Endothelial cell of umbilical vein (primary cell): Measurements from ENCODE around the gene CIAO1. TPM values are rescaled to one million over a fixed set of nuclear protein-coding genes. Genes with fewer than 3 reads are reported as not detected.
A peak's percentile ranks its signal among the peaks of the same experiment; 100 is the strongest.

Source experiments
- BruUV-seq: library from RNA; stranded (reverse); fragments of 400-500 nt; replicated peaks from 2 replicates; lab custom pipeline; 2021; lab: Mats Ljungman, UMichigan
- CTCF ChIA-PET: fragments of 300-600, 350-600 bp; sonication (Branson Sonifier 250); formaldehyde crosslinking; loops from one replicate; lab custom pipeline; 2021; ENCODE audit warnings: antibody characterized with exemption, inconsistent platforms; lab: Charles Lee
- POLR2A ChIA-PET: fragments of 300-600, 350-600 bp; sonication (Branson Sonifier 250); formaldehyde crosslinking; loops from one replicate; lab custom pipeline; 2021; ENCODE audit warnings: antibody characterized with exemption, inconsistent platforms; lab: Charles Lee
- DNase-seq: peaks from one replicate; pipeline ENCODE4 v3.0.0-alpha.2; 2011; ENCODE audit warnings: low read depth, low spot score
- FAIRE-seq: peaks from 2 replicates; lab custom pipeline; 2011; peaks lifted over from hg19 to GRCh38; lab: Jason Lieb, UNC
- H2AFZ ChIP-seq: 2 replicates; pipeline ENCODE4 v1.6.0; 2012; ENCODE audit warnings: low read depth, low read length, control low read depth, inconsistent platforms
- H3K27ac ChIP-seq: 2 replicates; pipeline ENCODE4 v1.5.1; 2011; ENCODE audit warnings: low read depth, mild to moderate bottlenecking, control low read depth, low read length, moderate library complexity; ENCODE audit not compliant: insufficient read depth
- H3K27me3 ChIP-seq, 2 experiments: 2 replicates each; pipeline versions ENCODE4 v1.6.0 to v1.6.1; 2011; ENCODE audit warnings: low read length in 2 of 2, mixed read lengths in 1 of 2; ENCODE audit not compliant: control insufficient read depth in 2 of 2, insufficient read depth in 2 of 2
- H3K36me3 ChIP-seq, 2 experiments: 2 replicates in 1 of 2; 3 replicates in 1 of 2; pipeline ENCODE4 v1.5.1; 2011; ENCODE audit warnings: low read length in 2 of 2, mild to moderate bottlenecking in 1 of 2, moderate library complexity in 1 of 2; ENCODE audit not compliant: control insufficient read depth in 2 of 2, insufficient read depth in 2 of 2; ENCODE audit errors: extremely low read depth in 1 of 2
- H3K4me1 ChIP-seq: 3 replicates; pipeline ENCODE4 v1.5.1; 2011; ENCODE audit warnings: mild to moderate bottlenecking, low read length; ENCODE audit not compliant: control insufficient read depth, insufficient read depth; ENCODE audit errors: extremely low read depth
- H3K4me2 ChIP-seq: 2 replicates; pipeline ENCODE4 v1.6.1; 2011; ENCODE audit warnings: low read length, control low read depth, mixed read lengths; ENCODE audit not compliant: insufficient read depth
- H3K4me3 ChIP-seq, 3 experiments: fragments of 200-600 bp in 1 of 3; sonication (generic), shearing (Covaris generic) in 1 of 3; replicated peaks in 1 of 3; 2 replicates each; pipeline ENCODE4 v1.5.1; 2011 to 2016; ENCODE audit warnings: control low read depth in 3 of 3, low read length in 3 of 3, mild to moderate bottlenecking in 2 of 3, inconsistent platforms in 1 of 3, low read depth in 1 of 3, moderate library complexity in 1 of 3; ENCODE audit not compliant: insufficient read depth in 1 of 3
- H3K79me2 ChIP-seq: 2 replicates; pipeline ENCODE4 v1.6.0; 2012; ENCODE audit warnings: low read length, inconsistent platforms; ENCODE audit not compliant: control insufficient read depth, insufficient read depth
- H3K9ac ChIP-seq: replicated peaks from 2 replicates; pipeline ENCODE3; 2011; ENCODE audit warnings: low read length, control low read depth; ENCODE audit not compliant: insufficient read depth; ENCODE audit errors: extremely low read depth
- H3K9me1 ChIP-seq: replicated peaks from 3 replicates; pipeline ENCODE4 v1.6.0; 2011; ENCODE audit warnings: mild to moderate bottlenecking, low read length; ENCODE audit not compliant: control insufficient read depth, insufficient read depth; ENCODE audit errors: extremely low read depth
- H3K9me3 ChIP-seq: replicated peaks from 2 replicates; pipeline ENCODE4 v1.5.1; 2012; ENCODE audit warnings: low read length, inconsistent platforms; ENCODE audit not compliant: control insufficient read depth, insufficient read depth
- H4K20me1 ChIP-seq: replicated peaks from 2 replicates; pipeline ENCODE3; 2011; ENCODE audit warnings: mild to moderate bottlenecking, low read length; ENCODE audit not compliant: control insufficient read depth, insufficient read depth; ENCODE audit errors: extremely low read depth
- CTCF ChIP-seq, 2 donors: IDR thresholded peaks; 1 replicate in 1 of 2; 2 replicates in 1 of 2; pipeline ENCODE4 v1.5.1; 2011; ENCODE audit warnings: low read length in 2 of 2, mild to moderate bottlenecking in 2 of 2, moderate library complexity in 2 of 2, control low read depth in 1 of 2, inconsistent platforms in 1 of 2, low read depth in 1 of 2; ENCODE audit not compliant: insufficient read depth in 1 of 2; ENCODE audit errors: extremely low read depth in 1 of 2
- EZH2 ChIP-seq: IDR thresholded peaks from 2 replicates; pipeline ENCODE4 v1.6.1; 2012; ENCODE audit warnings: borderline replicate concordance, low read depth, mild to moderate bottlenecking, moderate library complexity, low read length, inconsistent platforms; ENCODE audit not compliant: severe bottlenecking
- FOS ChIP-seq: IDR thresholded peaks from 2 replicates; pipeline ENCODE4 v1.6.1; 2011; ENCODE audit warnings: mild to moderate bottlenecking, low read length, moderate library complexity, borderline replicate concordance; ENCODE audit not compliant: insufficient read depth
- GATA2 ChIP-seq: IDR thresholded peaks from 2 replicates; pipeline ENCODE4 v1.7.0; 2011; ENCODE audit warnings: low read depth, mild to moderate bottlenecking, moderate library complexity, mixed read lengths, low read length; ENCODE audit not compliant: insufficient read length, insufficient read depth
- JUN ChIP-seq: IDR thresholded peaks from 2 replicates; pipeline ENCODE4 v1.6.1; 2011; ENCODE audit warnings: borderline replicate concordance, low read depth; ENCODE audit not compliant: insufficient read length, insufficient read depth
- MYC ChIP-seq: IDR thresholded peaks from one replicate; pipeline ENCODE4 v1.6.1; 2011; ENCODE audit warnings: mild to moderate bottlenecking, low read depth, low read length
- POLR2A ChIP-seq: IDR thresholded peaks from 2 replicates; pipeline ENCODE4 v1.6.1; 2012; ENCODE audit warnings: low read depth, mild to moderate bottlenecking, control low read depth, low read length
- POLR2AphosphoS5 ChIP-seq: IDR thresholded peaks from 2 replicates; pipeline ENCODE4 v1.6.1; 2012; ENCODE audit warnings: low read depth, mild to moderate bottlenecking, control low read depth, low read length, moderate library complexity; ENCODE audit not compliant: insufficient read depth
- dilution Hi-C: fragments of 300-500 bp; cut with MboI; formaldehyde crosslinking; loops from one replicate; pipeline ENCODE4 v1.15.0; 2019; ENCODE audit warnings: low sequenced_read_pairs; ENCODE audit not compliant: extremely low pct_ligation_motif_present
- intact Hi-C: fragments of 100-400 bp; cut with micrococcal nuclease; formaldehyde crosslinking; loops from one replicate; pipeline ENCODE4 v1.10.0; 2022
- polyA plus RNA-seq, 4 experiments: library from polyadenylated mRNA; depleted of rRNA in 3 of 4; stranded (reverse) in 3 of 4; unstranded in 1 of 4; fragments of >200 nt; gene quantifications; 2 replicates each; pipeline versions ENCODE4 v1.2.1 to v1.2.3, GENCODE V29; 2011 to 2012; ENCODE audit warnings: missing spikeins in 1 of 4
- total RNA-seq: library from RNA; stranded (reverse); gene quantifications from 2 replicates; pipeline ENCODE4 v1.2.3, GENCODE V29; 2021
- TF ChIP-seq, protein P1 (sequence below): IDR thresholded peaks from 2 replicates; pipeline ENCODE4 v1.6.1; 2011; ENCODE audit not compliant: insufficient read depth, insufficient read length

The CIAO1 gene
- total and polyA plus RNA-seq, 2 donors (not counting 3 experiments of a cell fraction or from before 2014, with no cell fraction given): 70.7 to 119 TPM

DNA sequence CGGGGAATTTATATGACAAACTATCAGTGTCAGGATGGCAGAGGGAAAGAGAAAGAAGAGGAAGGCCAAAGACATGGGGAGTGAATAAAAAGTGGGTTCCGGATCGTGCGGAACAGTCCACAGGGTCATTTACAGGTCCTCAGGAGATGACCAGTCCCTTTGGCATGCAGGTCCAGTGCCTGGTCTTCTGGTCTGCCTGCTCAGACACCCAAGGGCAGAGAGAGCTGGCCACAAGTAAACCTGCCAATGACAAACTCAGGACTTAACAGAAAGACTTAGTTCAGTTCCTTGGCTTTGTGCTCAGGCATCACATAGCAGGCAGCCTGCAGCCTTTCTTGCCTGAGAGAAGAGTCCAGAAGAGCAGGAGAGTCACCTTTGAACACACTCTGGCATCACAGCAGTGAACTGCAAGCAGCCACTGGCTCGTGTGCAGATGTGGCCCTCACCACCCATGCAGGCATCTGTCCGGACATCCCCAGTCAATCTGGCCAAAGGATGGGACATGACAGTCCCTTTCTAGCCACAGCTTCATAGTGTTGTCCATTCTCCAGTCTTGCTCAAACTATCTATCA, 14.2 kb upstream of the CIAO1 start:
- TF ChIP-seq CTCF (IDR thresholded peaks at IDR 0.05; ENCODE audit: extremely low read depth in 1 of 2, insufficient read depth in 1 of 2, low read depth in 1 of 2, low read length in 2 of 2) (no peak), MYC (no peak), POLR2A (peak; percentile 27), FOS (peak; percentile 37), POLR2AphosphoS5 (peak; percentile 42), GATA2 (no peak), EZH2 (no peak), JUN (no peak)
- TF ChIP-seq, protein P1, sequence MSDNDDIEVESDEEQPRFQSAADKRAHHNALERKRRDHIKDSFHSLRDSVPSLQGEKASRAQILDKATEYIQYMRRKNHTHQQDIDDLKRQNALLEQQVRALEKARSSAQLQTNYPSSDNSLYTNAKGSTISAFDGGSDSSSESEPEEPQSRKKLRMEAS: peak; percentile 20
- DNase-seq (peak; percentile 96), FAIRE-seq (peak; percentile 95)
- H3K9ac ChIP-seq: no peak overlapping the region
- BruUV-seq: no TSS peak
- H3K4me3 ChIP-seq: no peak overlapping the region
- peaks cover 39% of the 10 kb centered on the region for H3K4me1 ChIP-seq
- CTCF ChIA-PET: interaction anchor here (0.6 to 3.2 kb wide), 6 partner anchors 9 to 113 kb away, joined by 3 to 16 read pairs (median 3); no protein-coding TSS in a partner anchor
- intact Hi-C loops: loop anchor here (2.0 kb wide), 1 partner anchor 43 kb away; the partner anchor contains the start of gene STARD7
- H3K79me2 ChIP-seq: peaks cover under 1% of the 10 kb centered on the region
- no peaks in the 10 kb centered on the region for H3K27me3 ChIP-seq
- H3K4me2 ChIP-seq: peak overlapping the region; percentile 15
- no peaks in the 10 kb centered on the region for H3K9me3 ChIP-seq
- H2AFZ ChIP-seq: no peak overlapping the region
- dilution Hi-C loops: no loop called here
- no peaks in the 10 kb centered on the region for H4K20me1 ChIP-seq
- H3K36me3 ChIP-seq: peaks cover 5 to 14% of the 10 kb centered on the region in 2 experiments
- peak overlapping the region; percentile 28 for H3K27ac ChIP-seq
- POLR2A ChIA-PET: interaction anchor here (1.0 kb wide), 1 partner anchor 13 kb away, joined by 3 read pairs; no protein-coding TSS in a partner anchor
- no peaks in the 10 kb centered on the region for H3K9me1 ChIP-seq
